Duodenal mucosa (tissue), 2 donors: ENCODE measurements around the gene CERS3.
"Not testable (repeated sequence)": the region's sequence is repeated elsewhere in the genome, so short reads cannot be mapped to it uniquely, and the experiment has no call there.

Experiments
- H3K27ac ChIP-seq: one replicate; pipeline ENCODE4 v1.7.0; 2013; ENCODE audit warnings: low read depth, low read length
- H3K27me3 ChIP-seq, 2 donors: one replicate each; pipeline ENCODE4 v1.7.0; 2013; ENCODE audit warnings: low read length in 2 of 2, control low read depth in 1 of 2; ENCODE audit not compliant: insufficient read depth in 2 of 2, control insufficient read depth in 1 of 2
- H3K36me3 ChIP-seq, 2 donors: one replicate each; pipeline ENCODE4 v1.7.0; 2013; ENCODE audit warnings: low read length in 2 of 2, control low read depth in 1 of 2; ENCODE audit not compliant: insufficient read depth in 2 of 2, control insufficient read depth in 1 of 2
- H3K4me1 ChIP-seq, 2 donors: one replicate each; pipeline ENCODE4 v1.7.0; 2013; ENCODE audit warnings: low read length in 2 of 2, control low read depth in 1 of 2; ENCODE audit not compliant: insufficient read depth in 2 of 2, control insufficient read depth in 1 of 2
- H3K4me3 ChIP-seq, 2 donors: one replicate each; pipeline ENCODE4 v1.7.0; 2013; ENCODE audit warnings: low read length in 2 of 2, low read depth in 1 of 2
- H3K9ac ChIP-seq, 2 donors: one replicate each; pipeline ENCODE4 v1.7.0; 2013; ENCODE audit warnings: low read length in 2 of 2, low read depth in 1 of 2
- H3K9me3 ChIP-seq, 2 donors: one replicate each; pipeline ENCODE4 v1.7.0; 2013; ENCODE audit warnings: low read length in 2 of 2, control low read depth in 1 of 2; ENCODE audit not compliant: control insufficient read depth in 1 of 2

The CERS3 gene

GRCh38 chr15:100471933-100472332 lies 56.8 kb downstream of the CERS3 start:
- Histone ChIP-seq H3K36me3 (no peaks in the 10 kb centered on the region), H3K4me1 (no peaks in the 10 kb centered on the region), H3K27me3 (no peaks in the 10 kb centered on the region), H3K27ac (no peak overlapping the region), H3K9me3 (peaks cover 2% of the 10 kb centered on the region in 2 donors), H3K9ac (no peak overlapping the region), H3K4me3 (no peak overlapping the region)

- Histone ChIP-seq H3K4me3 (no peak overlapping the region), H3K9ac (no peak overlapping the region), H3K4me1 (no peaks in the 10 kb centered on the region), H3K36me3 (no peaks in the 10 kb centered on the region), H3K27me3 (no peaks in the 10 kb centered on the region), H3K9me3 (no peaks in the 10 kb centered on the region), H3K27ac (no peak overlapping the region)
Observed at GRCh38 chr15:100468285-100468684, 60.5 kb downstream of the CERS3 start.

GRCh38 chr15:100466073-100466472 lies 62.7 kb downstream of the CERS3 start:
- H3K9me3 ChIP-seq: no peaks in the 10 kb centered on the region
- no peak overlapping the region for H3K4me3 ChIP-seq
- H3K9ac ChIP-seq: no peak overlapping the region
- no peaks in the 10 kb centered on the region for H3K27me3 ChIP-seq
- no peaks in the 10 kb centered on the region for H3K4me1 ChIP-seq
- no peak overlapping the region for H3K27ac ChIP-seq
- no peaks in the 10 kb centered on the region for H3K36me3 ChIP-seq

- no peaks in the 10 kb centered on the region for H3K27me3 ChIP-seq
- no peak overlapping the region for H3K9ac ChIP-seq
- H3K9me3 ChIP-seq: no peaks in the 10 kb centered on the region
- H3K36me3 ChIP-seq: no peaks in the 10 kb centered on the region
- H3K4me3 ChIP-seq: no peak overlapping the region
- no peak overlapping the region for H3K27ac ChIP-seq
- no peaks in the 10 kb centered on the region for H3K4me1 ChIP-seq
Observed at GRCh38 chr15:100464888-100465287, 63.9 kb downstream of the CERS3 start.

- Histone ChIP-seq H3K9ac (no peak overlapping the region), H3K4me1 (no peaks in the 10 kb centered on the region), H3K4me3 (no peak overlapping the region), H3K9me3 (no peaks in the 10 kb centered on the region), H3K36me3 (no peaks in the 10 kb centered on the region), H3K27me3 (no peaks in the 10 kb centered on the region), H3K27ac (no peak overlapping the region)
Observed at GRCh38 chr15:100464256-100464655, 64.5 kb downstream of the CERS3 start.

- H3K27ac ChIP-seq: no peak overlapping the region
Observed at GRCh38 chr15:100463515-100463914, 65.2 kb downstream of the CERS3 start.

GRCh38 chr15:100461049-100461448 lies 67.7 kb downstream of the CERS3 start:
- H3K36me3 ChIP-seq: no peaks in the 10 kb centered on the region
- H3K27me3 ChIP-seq: no peaks in the 10 kb centered on the region
- H3K4me1 ChIP-seq: no peaks in the 10 kb centered on the region
- no peak overlapping the region for H3K27ac ChIP-seq
- H3K9me3 ChIP-seq: no peaks in the 10 kb centered on the region
- no peak overlapping the region for H3K4me3 ChIP-seq
- no peak overlapping the region for H3K9ac ChIP-seq

More at GRCh38 chr15:100463515-100463914, 65.2 kb downstream of the CERS3 start:
- Histone ChIP-seq H3K4me1 (no peaks in the 10 kb centered on the region), H3K9ac (no peak overlapping the region), H3K9me3 (no peaks in the 10 kb centered on the region), H3K27me3 (no peaks in the 10 kb centered on the region), H3K4me3 (no peak overlapping the region), H3K36me3 (no peaks in the 10 kb centered on the region)

GRCh38 chr15:100457201-100457600 lies 71.5 kb downstream of the CERS3 start:
- H3K36me3 ChIP-seq: no peaks in the 10 kb centered on the region
- no peak overlapping the region for H3K9ac ChIP-seq
- H3K27ac ChIP-seq: no peak overlapping the region
- no peaks in the 10 kb centered on the region for H3K4me1 ChIP-seq
- H3K9me3 ChIP-seq: no peaks in the 10 kb centered on the region
- no peaks in the 10 kb centered on the region for H3K27me3 ChIP-seq
- no peak overlapping the region for H3K4me3 ChIP-seq

- Histone ChIP-seq H3K9me3 (peaks cover 0 to 2% of the 10 kb centered on the region in 2 donors), H3K27me3 (no peaks in the 10 kb centered on the region), H3K4me1 (no peaks in the 10 kb centered on the region), H3K36me3 (no peaks in the 10 kb centered on the region), H3K4me3 (no peak overlapping the region), H3K9ac (no peak overlapping the region), H3K27ac (no peak overlapping the region)
Observed at GRCh38 chr15:100454148-100454547, 74.6 kb downstream of the CERS3 start.

- Histone ChIP-seq H3K4me1 (no peaks in the 10 kb centered on the region), H3K27me3 (no peaks in the 10 kb centered on the region), H3K4me3 (no peak overlapping the region), H3K27ac (no peak overlapping the region), H3K36me3 (no peaks in the 10 kb centered on the region), H3K9me3 (peaks cover 0 to 4% of the 10 kb centered on the region in 2 donors), H3K9ac (no peak overlapping the region)
Observed at GRCh38 chr15:100448481-100448880, 80.3 kb downstream of the CERS3 start.

GRCh38 chr15:100441063-100441462 lies 87.7 kb downstream of the CERS3 start:
- not testable (repeated sequence) for H3K36me3 ChIP-seq, H3K27ac ChIP-seq, H3K4me3 ChIP-seq, H3K4me1 ChIP-seq, H3K9me3 ChIP-seq, H3K27me3 ChIP-seq, H3K9ac ChIP-seq
